ENCODE data around the gene ITPK1. TPM values are rescaled to one million over a fixed set of nuclear protein-coding genes. Genes with fewer than 3 reads are reported as not detected.
A peak's percentile ranks its signal among the peaks of the same experiment; 100 is the strongest.

Gene ITPK1
- total RNA-seq, 1 experiment from 2014 or later: 10.2 TPM

DNA sequence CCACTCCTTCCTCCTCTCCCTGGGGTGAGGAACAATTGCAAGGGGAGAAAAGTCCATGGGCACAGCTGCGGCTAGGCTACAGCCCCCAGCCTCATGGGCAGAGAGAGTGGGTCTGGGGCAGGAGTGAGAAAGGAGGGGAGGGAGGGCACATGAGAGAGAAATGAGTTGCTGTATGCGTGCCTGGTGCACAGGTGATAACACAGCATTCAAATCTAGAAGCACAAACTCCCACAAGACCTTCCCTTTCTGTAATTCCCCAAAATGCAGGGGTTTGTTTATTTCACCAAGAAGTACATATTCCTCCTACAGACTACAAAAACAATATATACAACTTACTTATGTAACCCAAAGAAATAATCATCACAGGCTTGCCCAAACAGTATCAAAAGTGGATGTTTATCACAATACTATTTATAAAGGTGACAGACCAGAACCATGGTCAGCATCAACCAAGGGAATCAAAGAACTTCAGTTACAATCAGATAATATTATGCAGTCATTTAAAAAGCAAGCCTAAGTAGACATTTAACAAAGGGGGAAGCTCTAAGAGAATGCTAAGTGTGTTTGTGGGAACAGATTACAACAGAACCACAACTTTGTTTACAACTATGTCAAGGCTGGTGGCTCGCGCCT, 54.2 kb downstream of the ITPK1 start:
- DNase-seq (ENCODE audit: low read depth): no peak

DNA sequence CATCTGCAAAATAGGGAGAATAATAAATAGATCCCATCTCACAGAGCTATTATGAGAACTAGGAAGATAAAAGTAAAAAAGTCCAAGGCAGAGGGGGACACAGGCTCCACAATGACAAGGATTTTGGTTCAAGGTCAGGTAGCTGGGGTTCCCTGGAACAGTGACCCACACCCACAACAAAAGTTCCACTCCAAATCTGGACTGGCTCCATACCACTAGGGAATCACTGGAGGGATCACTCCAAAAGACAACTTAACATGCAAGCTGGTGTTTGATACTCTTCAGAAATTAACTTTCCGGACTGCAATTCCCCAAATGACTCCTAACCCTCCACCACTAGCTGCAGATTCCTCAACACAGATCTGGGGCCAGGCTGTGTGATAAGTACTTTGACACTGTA, 54.9 kb downstream of the ITPK1 start:
- DNase-seq (ENCODE audit: low read depth): no peak

DNA sequence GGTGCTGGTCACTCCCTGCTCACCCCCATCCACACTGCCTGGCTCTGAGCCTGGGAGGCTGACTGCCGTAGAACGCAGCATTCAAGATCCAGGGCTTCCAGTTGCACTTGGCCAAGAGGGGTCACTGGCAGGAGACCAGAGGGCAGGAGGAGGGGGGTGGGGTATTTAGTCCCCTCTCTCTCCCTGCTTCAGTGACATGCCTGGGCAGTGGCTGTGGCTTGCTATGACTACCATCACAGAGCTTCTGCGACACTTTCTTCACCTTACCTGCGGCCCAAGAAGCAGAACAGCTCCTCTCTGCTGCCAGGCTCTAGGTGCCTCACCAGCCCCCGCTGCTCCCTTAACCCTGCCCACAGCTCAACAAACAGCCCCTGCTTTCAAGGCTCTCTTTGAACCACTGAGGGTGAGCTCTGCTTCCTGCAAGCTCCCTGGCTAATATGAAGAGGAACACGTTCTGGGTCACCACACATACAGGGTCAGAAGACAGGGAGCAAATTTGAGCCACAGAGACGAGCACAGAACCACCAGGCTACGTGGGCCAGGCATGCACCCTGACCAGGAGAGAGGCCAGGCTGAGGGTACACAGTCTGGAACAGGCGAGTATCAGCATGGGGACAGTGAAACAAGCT, 55.7 kb downstream of the ITPK1 start:
- DNase-seq (ENCODE audit: low read depth): no peak

DNA sequence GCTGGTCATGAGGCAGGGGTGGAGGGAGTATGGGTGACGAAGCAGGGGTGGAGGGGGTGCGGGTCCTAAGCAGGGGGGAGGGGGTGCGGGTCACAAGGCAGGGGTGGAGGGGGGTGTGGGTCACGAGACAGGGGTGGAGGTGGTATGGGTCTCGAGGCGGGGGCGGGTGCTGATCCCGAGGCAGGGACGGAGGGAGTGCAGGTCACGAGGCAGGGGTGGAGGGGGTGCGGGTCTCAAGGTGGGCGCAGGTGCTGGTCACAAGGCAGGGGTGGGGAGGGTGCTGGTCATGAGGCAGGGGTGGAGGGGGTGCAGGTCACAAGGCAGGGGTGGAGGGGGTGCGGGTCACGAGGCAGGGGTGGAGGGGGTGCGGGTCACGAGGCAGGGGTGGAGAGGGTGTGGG, 56.5 kb downstream of the ITPK1 start:
- no peak for DNase-seq (ENCODE audit: low read depth)

DNA sequence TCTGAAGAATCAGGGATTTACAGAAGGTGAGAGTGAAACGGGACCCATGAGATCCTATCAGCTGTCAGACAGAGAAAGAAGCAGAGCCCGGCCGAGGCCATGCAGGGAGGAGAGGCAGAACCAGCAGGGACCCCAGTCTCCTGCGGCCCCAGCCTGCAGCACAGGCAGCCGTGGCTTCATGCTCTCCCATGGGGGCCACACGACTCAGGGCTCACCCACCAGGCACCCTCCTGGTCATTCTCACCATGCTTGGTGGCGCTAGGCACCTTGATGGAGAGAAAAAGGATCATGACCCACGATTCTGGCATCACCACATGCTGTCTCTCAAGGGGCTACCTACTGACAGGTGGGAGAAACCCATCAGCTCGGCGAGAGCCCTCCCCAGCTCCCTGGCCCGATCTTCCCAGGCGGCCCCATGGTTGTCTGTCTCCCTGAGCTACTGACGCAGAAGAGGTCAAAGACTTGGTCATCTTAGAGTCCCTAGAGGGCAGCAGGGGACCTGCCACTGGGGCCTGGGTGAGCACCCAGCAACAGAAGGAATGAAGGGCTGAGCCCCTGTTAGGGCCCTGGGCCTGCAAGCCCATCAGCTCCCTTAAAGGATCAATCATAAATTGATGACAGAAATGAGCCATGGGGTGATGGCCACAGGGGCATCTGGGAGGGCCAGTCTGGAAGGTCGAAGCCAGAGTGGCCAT, 58.0 kb downstream of the ITPK1 start:
- DNase-seq (ENCODE audit: low read depth): no peak

DNA sequence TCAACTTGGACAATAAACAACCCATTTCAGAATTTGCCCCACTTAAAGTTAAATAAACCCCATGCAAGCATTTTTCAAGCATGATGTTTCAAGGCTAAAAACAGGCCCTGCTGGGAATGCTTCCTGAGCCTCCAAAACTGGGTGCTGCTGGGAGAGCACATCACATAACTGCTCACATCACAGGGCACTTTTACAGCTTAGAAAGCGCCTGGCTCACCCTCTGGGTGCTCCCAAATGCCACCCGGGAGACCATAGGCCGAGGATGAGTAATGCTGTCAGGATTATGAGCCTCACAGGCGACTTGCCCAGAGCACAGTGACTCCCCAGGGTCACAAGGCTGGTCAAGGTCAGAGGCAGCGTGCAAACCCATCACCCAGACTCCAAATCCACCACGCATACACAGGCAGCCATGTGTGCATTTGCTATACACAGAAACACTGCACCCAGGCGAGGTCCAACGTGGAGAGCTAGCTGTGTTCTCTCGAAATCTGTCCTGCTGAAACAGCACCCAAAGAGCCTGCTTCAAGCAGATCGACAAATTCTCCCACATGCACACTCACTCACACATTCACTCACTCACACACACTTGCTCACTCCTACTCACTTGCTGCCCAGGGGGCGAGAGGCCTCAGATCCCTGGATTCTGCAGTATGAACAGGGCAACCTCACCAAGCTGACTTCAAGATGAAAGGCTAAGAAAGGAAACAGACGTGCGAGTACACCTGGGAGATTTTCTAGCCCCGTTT, 58.7 kb downstream of the ITPK1 start:
- peak; percentile 58 for DNase-seq (ENCODE audit: low read depth)

DNA sequence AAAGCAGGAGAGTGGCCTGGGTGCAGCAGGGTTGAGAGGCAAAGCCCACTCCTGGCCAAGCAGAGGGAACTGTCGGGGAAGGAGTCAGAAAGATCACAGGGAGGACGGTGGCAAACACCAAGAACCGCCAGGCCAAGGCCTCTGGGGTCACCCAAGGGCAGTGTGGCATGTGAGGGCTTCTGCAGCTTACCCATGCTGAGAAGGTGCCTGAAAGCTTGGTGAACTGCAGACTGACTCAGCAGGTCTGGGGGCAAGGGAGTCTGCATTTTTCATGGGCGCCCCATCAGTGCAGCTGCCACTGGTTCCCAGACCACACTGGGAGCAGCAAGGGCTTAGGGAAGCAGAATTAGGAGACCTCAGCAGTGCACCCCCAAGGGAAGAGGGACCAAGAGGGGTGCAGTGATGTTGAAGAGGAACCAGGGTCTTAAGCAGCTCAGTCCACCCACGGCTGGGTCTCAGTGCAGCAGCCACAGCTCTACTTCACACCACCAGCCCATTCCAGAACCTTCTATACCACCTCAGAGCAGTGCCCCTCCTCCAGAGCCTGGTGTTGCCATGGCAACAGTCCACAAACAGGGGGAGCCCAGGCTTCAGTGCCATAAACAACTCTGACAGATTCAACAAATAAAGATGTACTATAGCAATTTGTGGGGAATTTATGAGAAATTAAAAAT, 59.4 kb downstream of the ITPK1 start:
- DNase-seq (ENCODE audit: low read depth): peak; percentile 63

DNA sequence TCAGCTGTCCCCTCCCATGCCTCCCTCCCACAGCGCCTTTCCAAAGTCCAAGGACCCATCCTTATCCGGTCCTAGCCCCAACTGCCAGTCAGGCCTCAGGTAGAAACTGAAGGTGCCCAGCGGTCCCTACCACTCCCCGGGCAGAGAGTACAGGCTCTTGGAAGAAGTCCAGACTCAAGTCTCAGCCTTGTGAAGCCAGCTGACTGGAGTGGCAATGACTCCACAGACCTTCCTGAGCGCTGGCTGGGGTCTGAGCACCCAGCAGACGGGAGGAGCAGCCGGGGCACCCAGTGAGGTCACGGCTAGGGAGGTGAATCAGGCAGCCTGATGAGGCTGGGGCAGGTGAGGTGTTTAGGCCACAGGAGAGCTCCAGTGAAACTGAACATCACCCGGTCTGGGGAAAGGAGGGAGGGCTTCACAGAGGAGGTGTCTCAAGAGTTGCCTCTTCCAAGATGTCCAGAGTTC, 60.0 kb downstream of the ITPK1 start:
- DNase-seq (ENCODE audit: low read depth): no peak

DNA sequence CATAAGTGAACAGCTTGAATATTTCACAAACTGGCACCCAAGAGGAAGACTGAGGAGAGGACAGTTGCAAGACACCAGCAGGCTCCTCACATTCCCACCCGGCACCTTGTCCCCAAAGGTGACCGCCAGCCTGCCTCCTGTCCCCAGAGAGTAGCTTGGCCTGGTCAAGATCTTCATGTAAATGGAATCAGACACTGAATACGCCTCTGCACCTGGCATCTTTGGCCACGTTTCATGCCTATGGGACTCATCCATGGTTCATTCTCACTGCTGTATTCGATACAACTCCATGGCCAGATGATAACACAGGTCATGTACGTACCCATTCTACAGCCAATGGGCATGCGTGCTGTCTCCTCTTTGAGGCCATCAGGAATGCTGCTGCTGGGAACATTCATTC, 60.8 kb downstream of the ITPK1 start:
- DNase-seq (ENCODE audit: low read depth): no peak

DNA sequence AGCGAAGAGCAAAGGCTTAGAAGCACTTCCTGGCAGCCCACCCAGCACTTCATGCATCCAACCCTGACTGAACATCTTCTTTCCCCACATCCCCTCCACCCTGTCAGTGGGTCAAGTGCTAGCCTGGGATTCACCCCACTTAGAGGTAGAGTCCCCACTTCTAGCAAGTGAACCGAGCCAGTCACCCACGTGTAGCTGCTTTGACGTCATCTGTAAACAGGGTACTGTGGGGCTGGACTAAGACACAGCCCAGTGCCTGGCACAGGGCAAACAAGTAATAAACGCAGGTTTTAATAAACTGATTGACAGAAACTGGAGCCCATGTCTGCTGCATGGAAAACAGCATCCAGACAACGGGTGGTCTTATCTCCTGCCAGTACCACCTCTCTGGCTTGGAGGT, 61.7 kb downstream of the ITPK1 start:
- no peak for DNase-seq (ENCODE audit: low read depth)

DNA sequence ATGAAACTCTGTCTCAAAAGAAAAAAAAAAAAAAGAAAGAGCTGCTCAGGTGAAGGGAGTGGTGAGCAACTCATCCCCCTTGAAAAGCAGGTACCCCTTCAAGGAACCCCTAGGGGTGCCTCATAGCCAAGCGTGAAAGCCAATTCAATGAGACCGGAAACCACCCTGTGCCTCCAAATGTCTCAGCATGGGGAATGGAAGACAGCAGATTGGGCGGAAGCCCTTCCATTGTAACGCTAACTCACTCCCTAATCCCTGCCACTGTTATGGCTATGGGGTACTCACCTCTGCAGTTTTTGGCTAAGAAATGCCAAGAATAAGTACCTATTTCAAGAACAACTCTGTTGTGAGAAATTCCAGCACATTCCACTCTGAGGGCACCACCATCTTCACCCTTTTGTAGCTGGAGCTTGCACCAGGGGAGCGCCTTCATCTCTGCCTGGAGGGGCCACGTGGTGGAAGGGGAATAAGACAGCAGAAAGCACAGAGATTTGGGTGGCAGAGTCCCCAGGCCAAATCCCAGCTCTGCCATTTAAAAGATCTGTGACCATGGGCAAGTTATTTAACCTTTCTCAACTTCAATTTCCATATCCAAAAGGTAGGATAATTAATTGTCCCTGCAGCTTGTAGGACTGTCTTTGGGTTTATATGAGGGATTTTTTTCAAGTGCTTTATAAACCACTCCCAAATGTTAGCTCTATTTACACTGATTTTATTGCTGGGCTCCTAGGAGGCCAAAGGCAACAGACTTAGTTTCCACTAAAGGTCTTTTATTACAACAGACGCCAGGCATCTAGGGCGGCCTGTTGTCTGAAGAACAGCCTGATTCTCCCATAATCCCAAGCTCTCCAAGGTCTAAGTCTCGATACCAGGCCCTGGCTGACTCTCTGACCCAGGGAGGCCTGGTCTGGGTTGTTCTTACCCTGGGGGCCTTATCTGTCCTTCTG, 63.9 kb downstream of the ITPK1 start:
- DNase-seq (ENCODE audit: low read depth): no peak

DNA sequence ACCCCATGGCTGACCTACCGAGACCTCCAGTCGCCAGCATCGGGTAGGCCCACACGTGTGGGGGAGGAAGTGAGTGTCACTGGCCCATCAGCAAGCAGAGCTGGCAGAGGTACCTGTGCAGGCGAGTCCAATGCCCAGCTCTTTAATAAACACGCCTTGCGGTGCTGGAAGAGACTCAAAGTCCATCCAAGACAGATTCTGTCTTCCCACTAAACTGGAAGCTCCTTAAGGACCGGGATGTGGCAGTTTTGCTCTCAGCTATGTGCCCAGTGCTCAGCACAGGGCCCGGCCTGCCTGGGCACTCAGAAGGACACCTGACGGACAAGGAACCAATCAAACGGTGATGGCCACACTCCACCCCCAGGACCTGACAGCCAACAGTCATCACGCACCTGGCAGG, 65.0 kb downstream of the ITPK1 start:
- no peak for DNase-seq (ENCODE audit: low read depth)

DNA sequence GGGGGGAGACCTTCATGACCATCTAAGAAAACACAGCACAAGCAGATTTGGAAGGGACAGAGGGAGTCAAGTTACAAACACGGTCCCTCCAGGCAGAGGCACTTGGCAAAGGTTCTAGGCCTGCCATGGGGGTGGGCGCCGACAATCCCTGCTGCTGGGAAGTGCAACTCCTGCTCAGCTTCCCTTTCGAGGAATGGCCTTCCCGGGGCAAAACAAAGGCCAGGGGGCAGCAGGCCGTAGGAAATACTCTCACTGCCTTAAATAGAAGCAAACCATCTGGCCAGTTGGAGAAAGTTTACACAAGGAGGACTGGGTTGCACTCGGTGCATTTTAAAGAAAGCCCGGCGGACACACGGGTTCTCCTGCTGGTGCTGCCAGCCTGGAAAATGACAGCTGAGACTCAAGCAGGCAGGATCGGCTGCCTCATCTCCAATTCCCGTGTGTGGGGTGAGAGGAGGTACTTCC, 65.8 kb downstream of the ITPK1 start:
- peak; percentile 26 for DNase-seq (ENCODE audit: low read depth)

DNA sequence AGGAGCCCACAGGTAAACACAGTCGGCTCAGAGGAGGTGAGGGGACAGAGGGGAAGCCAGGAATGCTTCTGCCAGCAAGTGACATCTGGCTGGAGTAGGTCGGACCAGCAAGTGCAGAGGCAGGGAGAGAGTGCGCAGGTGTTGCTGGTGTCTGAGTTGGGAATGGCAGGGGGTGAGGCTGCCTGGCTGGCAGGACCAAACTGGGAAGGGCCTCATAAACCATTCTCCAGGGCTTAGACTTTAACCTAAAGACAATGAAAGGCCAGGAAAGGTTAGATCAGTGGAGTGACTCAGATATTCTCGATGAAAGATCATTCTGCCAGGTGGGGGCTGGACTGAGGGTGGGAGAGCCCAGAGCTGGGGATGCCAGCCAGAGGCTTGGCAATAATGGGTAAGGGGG, 66.4 kb downstream of the ITPK1 start:
- no peak for DNase-seq (ENCODE audit: low read depth)

DNA sequence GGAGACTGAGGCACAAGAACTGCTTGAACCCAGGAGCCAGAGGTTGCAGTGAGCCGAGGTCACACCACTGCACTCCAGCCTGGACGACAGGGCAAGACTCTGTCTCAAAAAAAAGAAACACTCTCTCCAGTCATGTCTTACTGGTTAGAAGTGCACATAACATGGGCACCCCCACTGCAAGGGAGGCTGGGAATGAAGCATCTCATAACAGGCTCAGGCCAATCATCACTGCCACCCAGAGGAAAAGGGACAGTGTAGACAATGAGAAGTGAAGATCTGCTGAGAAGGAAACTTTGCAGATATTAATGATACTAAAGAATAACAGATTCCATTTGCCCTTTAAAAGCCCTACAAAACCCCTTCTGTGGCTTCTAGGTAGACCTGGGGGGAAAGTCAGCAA, 66.9 kb downstream of the ITPK1 start:
- no peak for DNase-seq (ENCODE audit: low read depth)

DNA sequence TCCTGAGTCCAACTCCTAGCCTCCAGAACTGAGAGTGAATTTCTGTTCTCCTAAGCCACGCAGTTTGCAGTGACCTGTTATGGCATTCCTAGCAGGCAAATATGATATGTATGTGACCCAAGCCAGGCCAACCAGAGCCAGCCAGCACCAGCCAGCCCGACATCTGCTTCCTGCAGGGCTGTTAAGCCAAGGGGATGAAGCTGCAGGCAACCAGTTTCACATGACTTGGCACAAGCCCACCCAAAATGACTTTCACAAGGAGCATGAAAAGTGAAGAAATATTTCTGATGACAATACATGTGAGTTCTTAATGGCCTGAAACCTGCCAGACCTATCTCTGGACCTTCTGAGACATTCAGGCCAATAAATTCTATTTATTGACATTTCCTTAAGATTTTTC, 68.1 kb downstream of the ITPK1 start:
- no peak for DNase-seq (ENCODE audit: low read depth)

DNA sequence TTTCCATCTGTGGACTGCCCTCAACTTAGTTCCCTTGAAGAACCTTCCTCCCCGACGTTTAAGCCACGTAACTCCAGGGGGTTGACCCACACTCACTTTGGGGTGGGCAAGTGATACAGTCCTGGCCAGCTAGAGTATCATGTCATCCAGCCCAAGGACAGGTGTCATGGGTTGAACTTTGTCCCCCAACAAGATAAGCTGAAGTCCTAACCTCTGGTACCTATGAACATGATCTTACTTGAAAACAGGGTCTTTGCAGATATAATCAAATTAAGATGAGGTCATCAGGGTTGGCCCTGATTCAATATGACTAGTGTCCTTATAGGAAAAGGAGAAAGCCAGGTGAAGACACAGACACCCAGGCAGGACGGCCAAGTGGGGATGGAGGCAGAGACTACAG, 68.6 kb downstream of the ITPK1 start:
- DNase-seq (ENCODE audit: low read depth): no peak

DNA sequence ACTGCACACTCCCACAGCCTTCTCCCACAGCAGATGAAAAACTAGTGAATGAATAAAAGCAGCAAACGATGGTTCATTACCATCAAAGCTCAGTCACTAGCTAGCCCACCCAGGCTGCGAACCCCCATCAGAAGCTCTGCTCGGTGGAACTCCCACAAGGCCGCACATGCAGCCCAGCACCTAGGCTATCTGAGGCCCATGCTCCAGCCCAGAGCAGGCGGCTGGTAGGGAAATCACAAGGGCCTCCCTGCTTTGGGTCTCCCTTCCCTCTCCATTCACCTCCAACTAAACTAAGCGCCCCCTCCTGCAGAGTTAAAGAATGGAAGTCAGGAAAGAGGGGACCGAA, 69.0 kb downstream of the ITPK1 start:
- no peak for DNase-seq (ENCODE audit: low read depth)

DNA sequence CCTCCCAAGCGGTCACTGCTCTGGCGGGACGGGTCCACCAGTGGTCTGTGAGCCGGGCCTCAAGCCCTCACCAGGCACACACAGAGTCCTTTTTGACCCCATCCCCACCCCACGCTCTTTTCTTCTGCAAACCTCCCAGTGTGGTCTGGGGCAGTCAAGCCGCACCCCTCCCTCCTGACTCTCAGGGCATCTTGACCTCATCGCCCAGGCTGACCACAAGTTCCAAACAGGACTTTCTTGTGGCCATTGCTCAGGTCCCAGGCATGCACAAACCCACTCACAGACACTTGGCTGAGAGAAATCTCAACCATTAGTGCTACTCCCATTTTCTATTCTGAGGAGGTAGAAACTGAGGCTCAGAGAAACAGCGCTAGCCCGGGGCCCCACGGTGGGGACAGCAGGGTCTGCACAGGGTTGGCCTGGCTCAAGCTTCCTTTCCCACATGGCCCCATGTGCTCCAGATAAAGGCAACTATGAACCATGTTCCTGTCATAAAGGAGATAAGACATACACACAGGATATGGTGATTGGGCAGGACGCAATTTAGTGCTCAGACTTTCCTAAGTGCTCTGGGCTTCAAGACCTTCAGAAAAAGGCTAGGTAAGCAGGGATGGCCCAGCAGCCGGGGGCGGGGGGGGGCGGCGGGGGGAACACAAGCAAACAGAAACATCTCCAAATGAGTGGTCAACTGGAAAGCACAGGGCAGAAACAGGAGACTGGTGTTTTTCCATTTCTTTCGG, 69.6 kb downstream of the ITPK1 start:
- DNase-seq (ENCODE audit: low read depth): peak; percentile 90

DNA sequence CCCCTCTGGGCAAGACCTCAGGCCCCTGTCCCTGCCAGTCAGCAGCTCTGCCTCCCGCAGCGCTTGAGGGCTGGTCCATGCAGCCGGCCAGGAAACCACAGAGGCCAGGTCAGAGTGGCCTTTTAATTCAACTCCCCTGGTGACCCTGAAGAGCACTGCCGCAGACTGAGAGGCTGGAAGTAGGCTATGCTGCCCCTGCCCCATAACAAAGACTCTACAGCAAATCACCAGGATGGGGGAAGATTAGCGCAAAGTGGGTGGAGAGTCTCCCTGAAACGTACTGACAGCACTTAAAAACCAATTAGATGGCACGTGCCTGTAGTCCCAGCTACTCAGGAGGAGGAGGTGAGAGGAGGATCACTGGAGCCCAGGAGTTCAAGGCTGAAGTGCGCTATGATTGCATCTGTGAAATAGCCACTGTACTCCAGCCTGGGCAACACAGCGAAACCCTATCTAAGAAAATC, 70.5 kb downstream of the ITPK1 start:
- DNase-seq (ENCODE audit: low read depth): peak; percentile 82

Measured in M059J (cell line).